ENCODE data around the gene HAVCR2. TPM values are rescaled to one million over a fixed set of nuclear protein-coding genes. Genes with fewer than 3 reads are reported as not detected.
A peak's percentile ranks its signal among the peaks of the same experiment; 100 is the strongest.
"Not testable (repeated sequence)": the region's sequence is repeated elsewhere in the genome, so short reads cannot be mapped to it uniquely, and the experiment has no call there.

Gene HAVCR2
- total RNA-seq, 1 experiment from 2014 or later, result 0.41 TPM

DNA sequence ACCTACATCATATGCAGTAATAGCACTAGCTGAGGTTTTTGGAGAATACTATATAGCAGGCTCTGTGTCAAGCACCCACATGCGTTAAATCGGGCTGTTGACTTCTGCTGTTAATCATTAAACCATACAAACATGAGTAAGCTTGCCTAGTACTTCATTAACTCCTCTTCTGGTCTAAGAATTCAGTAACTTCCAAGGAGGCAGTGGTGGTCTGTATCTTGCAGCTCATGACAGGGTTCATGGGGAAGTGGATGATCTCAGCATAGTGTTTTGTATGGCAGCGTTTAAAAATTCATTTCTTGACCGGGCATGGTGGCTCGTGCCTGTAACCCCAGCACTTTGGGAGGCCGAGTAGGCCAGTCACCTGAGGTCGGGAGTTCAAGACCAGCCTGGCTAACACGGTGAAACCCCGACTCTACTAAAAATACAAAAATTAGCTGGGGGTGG lies 49.7 kb downstream of the HAVCR2 start, which contains the start of gene HAVCR1:
TSS of gene HAVCR1 (minus strand) at position 24 of the 447 bp plus-strand sequence. CDS start 1,173 bp downstream, outside the sequence.
- POLR2A ChIA-PET, result interaction anchor here (1.1 to 2.9 kb wide), 5 partner anchors 10 to 83 kb away, joined by 3 to 15 read pairs (median 6); partner anchors contain the start of gene MED7
- peak within 1 kb of the TSS; percentile 94 for H3K27ac Mint-ChIP-seq (ENCODE audit: unreplicated experiment)
- peak; percentile 65 to 70 for DNase-seq

DNA sequence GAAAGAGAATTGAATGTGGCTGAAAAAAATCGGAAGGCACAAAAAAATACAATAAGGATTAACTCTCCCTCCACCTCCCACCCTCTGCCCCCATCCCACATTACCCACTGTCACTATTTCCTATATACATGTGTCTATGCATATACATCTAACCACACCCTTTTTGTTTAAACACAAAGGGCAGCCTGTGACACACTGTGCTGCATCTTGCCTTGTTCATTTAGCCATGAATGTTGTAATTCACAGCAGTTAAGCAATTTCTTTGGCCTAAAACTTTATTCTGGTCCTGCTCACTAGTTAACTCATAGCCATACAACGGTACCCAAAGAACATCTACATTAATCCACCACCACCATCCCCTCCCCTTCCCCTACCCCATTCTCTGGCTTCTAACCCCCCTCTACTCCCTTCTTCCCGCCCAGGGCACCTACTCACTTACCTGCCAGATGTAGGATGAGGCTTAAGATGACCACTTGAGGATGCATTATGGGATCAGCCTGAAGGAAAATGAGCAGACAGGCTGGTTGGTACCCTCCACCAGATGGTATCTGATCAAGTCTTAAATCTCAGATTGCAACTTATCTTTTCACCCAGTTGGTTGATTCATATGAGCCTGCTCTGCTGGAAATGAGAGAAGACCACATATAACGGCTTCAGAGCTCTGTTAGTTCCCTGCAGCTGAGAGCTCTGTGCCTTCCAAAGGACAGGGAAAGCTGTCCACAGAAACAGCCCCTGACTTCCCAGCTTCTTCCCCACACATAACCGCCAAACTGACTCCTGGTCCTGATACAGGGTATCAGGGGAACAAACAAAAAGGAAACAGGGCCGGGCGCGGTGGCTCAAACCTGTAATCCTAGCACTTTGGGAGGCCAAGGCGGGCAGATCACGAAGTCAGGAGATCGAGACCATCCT lies 51.1 kb downstream of the HAVCR2 start:
- Mint-ChIP-seq H3K27ac (ENCODE audit: unreplicated experiment) (peak overlapping the region; percentile 94), H3K4me1 (ENCODE audit: low read depth, unreplicated experiment) (peaks cover 31% of the 10 kb centered on the region), H3K36me3 (ENCODE audit: insufficient read depth, unreplicated experiment) (peaks cover 32% of the 10 kb centered on the region), H3K9me3 (ENCODE audit: unreplicated experiment) (no peaks in the 10 kb centered on the region), H3K4me3 (ENCODE audit: unreplicated experiment) (peak overlapping the region; percentile 83), H3K27me3 (ENCODE audit: insufficient read depth, unreplicated experiment) (no peaks in the 10 kb centered on the region)
- Histone ChIP-seq H3K4me1 (peaks cover 39% of the 10 kb centered on the region), H3K27me3 (replicated peaks; ENCODE audit: control insufficient read depth, insufficient read depth, low read length) (no peaks in the 10 kb centered on the region), H3K4me3 (ENCODE audit: low read depth, low read length) (peak overlapping the region; percentile 39), H3K9me3 (no peaks in the 10 kb centered on the region), H3K36me3 (ENCODE audit: control insufficient read depth, insufficient read depth, low read length) (peaks cover 4% of the 10 kb centered on the region; the same call in 1 of the 2 replicates)
- DNase-seq, result no peak
- intact Hi-C loops (cut with micrococcal nuclease; ENCODE audit: unreplicated experiment), result loop anchor here (2.0 kb wide), 1 partner anchor 75 kb away; no protein-coding TSS in a partner anchor
- TF ChIP-seq, protein P1, sequence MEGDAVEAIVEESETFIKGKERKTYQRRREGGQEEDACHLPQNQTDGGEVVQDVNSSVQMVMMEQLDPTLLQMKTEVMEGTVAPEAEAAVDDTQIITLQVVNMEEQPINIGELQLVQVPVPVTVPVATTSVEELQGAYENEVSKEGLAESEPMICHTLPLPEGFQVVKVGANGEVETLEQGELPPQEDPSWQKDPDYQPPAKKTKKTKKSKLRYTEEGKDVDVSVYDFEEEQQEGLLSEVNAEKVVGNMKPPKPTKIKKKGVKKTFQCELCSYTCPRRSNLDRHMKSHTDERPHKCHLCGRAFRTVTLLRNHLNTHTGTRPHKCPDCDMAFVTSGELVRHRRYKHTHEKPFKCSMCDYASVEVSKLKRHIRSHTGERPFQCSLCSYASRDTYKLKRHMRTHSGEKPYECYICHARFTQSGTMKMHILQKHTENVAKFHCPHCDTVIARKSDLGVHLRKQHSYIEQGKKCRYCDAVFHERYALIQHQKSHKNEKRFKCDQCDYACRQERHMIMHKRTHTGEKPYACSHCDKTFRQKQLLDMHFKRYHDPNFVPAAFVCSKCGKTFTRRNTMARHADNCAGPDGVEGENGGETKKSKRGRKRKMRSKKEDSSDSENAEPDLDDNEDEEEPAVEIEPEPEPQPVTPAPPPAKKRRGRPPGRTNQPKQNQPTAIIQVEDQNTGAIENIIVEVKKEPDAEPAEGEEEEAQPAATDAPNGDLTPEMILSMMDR (IDR thresholded peaks at IDR 0.05; ENCODE audit: insufficient read depth in 1 of 2, low read depth in 1 of 2, low read length in 1 of 2, severe bottlenecking in 1 of 2, unreplicated experiment in 1 of 2), result no peak
- BruUV-seq (replicated peaks), result no TSS peak
- ChIA-PET POLR2A (interaction anchor here (1.3 to 2.9 kb wide), 4 partner anchors 8 to 85 kb away, joined by 4 to 15 read pairs (median 6); partner anchors contain the start of gene MED7), CTCF (interaction anchor here (1.3 to 1.5 kb wide), 2 partner anchors 11 to 23 kb away, joined by 3 to 6 read pairs; no protein-coding TSS in a partner anchor)

More for the DNA sequence above, 49.7 kb downstream of the HAVCR2 start, which contains the start of gene HAVCR1:
- Histone ChIP-seq H3K4me3 (ENCODE audit: low read depth, low read length) (peak within 1 kb of the TSS; percentile 39), H3K27me3 (replicated peaks; ENCODE audit: control insufficient read depth, insufficient read depth, low read length) (no peaks in the 10 kb centered on the region), H3K4me1 (peaks cover 44% of the 10 kb centered on the region), H3K9me3 (no peaks in the 10 kb centered on the region), H3K36me3 (ENCODE audit: control insufficient read depth, insufficient read depth, low read length) (peaks cover 3% of the 10 kb centered on the region; the same call in 1 of the 2 replicates)
- Mint-ChIP-seq H3K9me3 (ENCODE audit: unreplicated experiment) (no peaks in the 10 kb centered on the region), H3K36me3 (ENCODE audit: insufficient read depth, unreplicated experiment) (peaks cover 22% of the 10 kb centered on the region), H3K4me3 (ENCODE audit: unreplicated experiment) (peak within 1 kb of the TSS; percentile 83), H3K4me1 (ENCODE audit: low read depth, unreplicated experiment) (peaks cover 40% of the 10 kb centered on the region), H3K27me3 (ENCODE audit: insufficient read depth, unreplicated experiment) (no peaks in the 10 kb centered on the region)
- intact Hi-C loops (cut with micrococcal nuclease; ENCODE audit: unreplicated experiment), result loop anchor here (1.0 to 2.0 kb wide), 3 partner anchors 10 to 74 kb away; no protein-coding TSS in a partner anchor
- CTCF ChIA-PET, result interaction anchor here (0.9 to 1.5 kb wide), 4 partner anchors 13 to 84 kb away, joined by 3 to 6 read pairs (median 3); partner anchors contain the start of gene MED7
- no TSS peak for BruUV-seq (replicated peaks)
- TF ChIP-seq, protein P1 (IDR thresholded peaks at IDR 0.05; ENCODE audit: insufficient read depth in 1 of 2, low read depth in 1 of 2, low read length in 1 of 2, severe bottlenecking in 1 of 2, unreplicated experiment in 1 of 2), result no peak

DNA sequence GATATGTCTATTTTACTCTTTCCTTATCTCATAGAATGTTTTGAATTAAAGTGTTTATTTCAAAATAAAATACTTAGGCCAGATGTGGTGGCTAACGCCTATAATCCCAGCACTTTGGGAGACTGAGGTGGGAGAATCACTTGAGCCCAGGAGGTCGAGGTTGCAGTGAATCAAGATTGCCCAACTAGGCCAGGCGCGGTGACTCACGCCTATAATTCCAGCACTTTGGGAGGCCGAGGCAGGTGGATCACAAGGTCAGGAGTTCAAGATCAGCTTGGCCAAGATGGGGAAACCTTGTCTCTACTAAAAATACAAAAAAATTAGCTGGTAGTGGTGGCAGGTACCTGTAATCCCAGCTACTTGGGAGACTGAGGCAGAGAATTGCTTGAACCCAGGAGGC lies 52.0 kb downstream of the HAVCR2 start:
- POLR2A ChIA-PET; intact Hi-C loops (cut with micrococcal nuclease; ENCODE audit: unreplicated experiment): not testable (repeated sequence)

More for the DNA sequence above, 52.0 kb downstream of the HAVCR2 start:
- Histone ChIP-seq H3K4me1 (peaks cover 48% of the 10 kb centered on the region), H3K4me3 (ENCODE audit: low read depth, low read length) (peak overlapping the region; percentile 39)
- H3K27me3 ChIP-seq (replicated peaks; ENCODE audit: control insufficient read depth, insufficient read depth, low read length); H3K9me3 ChIP-seq; H3K36me3 ChIP-seq (ENCODE audit: control insufficient read depth, insufficient read depth, low read length); H3K9me3 Mint-ChIP-seq (ENCODE audit: unreplicated experiment); H3K27me3 Mint-ChIP-seq (ENCODE audit: insufficient read depth, unreplicated experiment); DNase-seq; BruUV-seq (replicated peaks); CTCF ChIA-PET: not testable (repeated sequence)
- H3K36me3 Mint-ChIP-seq (ENCODE audit: insufficient read depth, unreplicated experiment), result peaks cover 41% of the 10 kb centered on the region
- peak overlapping the region; percentile 94 for H3K27ac Mint-ChIP-seq (ENCODE audit: unreplicated experiment)
- peaks cover 32% of the 10 kb centered on the region for H3K4me1 Mint-ChIP-seq (ENCODE audit: low read depth, unreplicated experiment)
- H3K4me3 Mint-ChIP-seq (ENCODE audit: unreplicated experiment), result peak overlapping the region; percentile 83

Data from Caco-2 (cell line).